Small intestine (tissue), 7 donors: ENCODE data around the gene COPE. TPM values are rescaled to one million over a fixed set of nuclear protein-coding genes. Genes with fewer than 3 reads are reported as not detected.

Experiments used
- DNase-seq, 2 donors: peaks; one replicate each; pipeline versions ENCODE4 v3.0.0 to v3.0.0-alpha.2; 2013
- FAIRE-seq: peaks from 2 replicates; lab custom pipeline; 2012; peaks lifted over from hg19 to GRCh38; lab: Jason Lieb, UNC
- H3K27ac ChIP-seq, 3 donors: one replicate each; pipeline ENCODE4 v1.5.1; 2013; ENCODE audit warnings: low read length in 2 of 3, mild to moderate bottlenecking in 2 of 3, control low read depth in 1 of 3, inconsistent platforms in 1 of 3, low read depth in 1 of 3, moderate library complexity in 1 of 3
- H3K27me3 ChIP-seq, 3 donors: one replicate each; pipeline ENCODE4 v1.6.1; 2013; ENCODE audit warnings: low read length in 3 of 3, inconsistent platforms in 1 of 3; ENCODE audit not compliant: control insufficient read depth in 3 of 3, insufficient read depth in 3 of 3
- H3K36me3 ChIP-seq, 3 donors: one replicate each; pipeline ENCODE4 v1.6.1; 2013; ENCODE audit warnings: low read length in 3 of 3, inconsistent platforms in 1 of 3, low read depth in 1 of 3, mild to moderate bottlenecking in 1 of 3, moderate library complexity in 1 of 3; ENCODE audit not compliant: control insufficient read depth in 3 of 3, insufficient read depth in 2 of 3
- H3K4me1 ChIP-seq, 3 donors: one replicate each; pipeline ENCODE4 v1.6.1; 2013; ENCODE audit warnings: low read length in 2 of 3, inconsistent platforms in 1 of 3, low read depth in 1 of 3, mild to moderate bottlenecking in 1 of 3, moderate library complexity in 1 of 3; ENCODE audit not compliant: control insufficient read depth in 3 of 3, insufficient read depth in 2 of 3
- H3K4me3 ChIP-seq, 3 donors: one replicate each; pipeline ENCODE4 v1.5.1; 2013; ENCODE audit warnings: low read length in 3 of 3, control low read depth in 1 of 3, inconsistent platforms in 1 of 3, low read depth in 1 of 3, mild to moderate bottlenecking in 1 of 3, moderate library complexity in 1 of 3
- H3K9me3 ChIP-seq, 2 donors: one replicate each; pipeline ENCODE4 v1.6.1; 2013; ENCODE audit warnings: low read depth in 1 of 2, low read length in 1 of 2; ENCODE audit not compliant: control insufficient read depth in 2 of 2, insufficient read depth in 1 of 2
- WGBS, 3 donors: extraction: QIAGEN DNeasy Blood & Tissue Kit; methylation state at CpG; one replicate each; pipeline ENCODE4 v1.1.7; 2013; 5-methylcytosine and 5-hydroxymethylcytosine counted together
- polyA plus RNA-seq, 4 donors: library from polyadenylated mRNA; stranded (reverse) in 3 of 4; unstranded in 1 of 4; fragments of 200-250 nt in 3 of 4; fragments of 120-200 nt in 1 of 4; gene quantifications; one replicate each; pipeline versions ENCODE4 v1.2.1 to v1.2.3, GENCODE V29; 2013
- donor health status: healthy with polysubstance abuse.
- donor health status: control.
- donor health status: control.
- donor health status: Bipolar disorder and iron deficiency.
- donor health status: healthy.

Gene COPE
- polyA plus RNA-seq, 4 donors, result 139 to 350 (median 270) TPM

DNA sequence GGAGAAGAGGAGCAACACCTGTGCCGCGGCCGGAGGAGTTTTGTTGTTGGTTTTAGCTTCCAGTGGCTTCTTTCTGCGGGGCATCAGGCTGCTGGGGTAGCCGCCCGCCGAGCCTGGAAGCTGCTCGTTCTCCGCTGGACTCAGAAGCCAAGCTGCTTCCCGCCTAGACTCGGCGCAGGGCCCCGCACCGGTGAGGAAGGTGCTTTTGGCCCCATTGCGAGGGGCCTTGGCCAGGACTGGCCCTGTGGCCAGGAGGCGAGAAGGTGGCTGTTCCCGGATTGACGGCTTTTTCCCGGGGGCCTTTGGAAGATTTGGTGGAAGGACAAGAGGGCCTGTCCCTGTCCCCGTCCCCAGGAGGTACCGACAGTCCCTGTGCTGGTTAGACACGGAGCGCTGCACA is 52.0 kb downstream of the COPE start:
- Histone ChIP-seq H3K27me3 (peaks cover 0 to 29% (median 10%) of the 10 kb centered on the region in 3 donors), H3K9me3 (no peaks in the 10 kb centered on the region), H3K4me3 (no peak overlapping the region), H3K4me1 (peaks cover 0 to 2% (median 0%) of the 10 kb centered on the region in 3 donors), H3K36me3 (peaks cover 16 to 63% (median 26%) of the 10 kb centered on the region in 3 donors), H3K27ac (no peak overlapping the region)
- DNase-seq (no peak), FAIRE-seq (no peak)
- WGBS, 3 donors, result 95% methylated on average over 23 of the region's 23 CpGs

DNA sequence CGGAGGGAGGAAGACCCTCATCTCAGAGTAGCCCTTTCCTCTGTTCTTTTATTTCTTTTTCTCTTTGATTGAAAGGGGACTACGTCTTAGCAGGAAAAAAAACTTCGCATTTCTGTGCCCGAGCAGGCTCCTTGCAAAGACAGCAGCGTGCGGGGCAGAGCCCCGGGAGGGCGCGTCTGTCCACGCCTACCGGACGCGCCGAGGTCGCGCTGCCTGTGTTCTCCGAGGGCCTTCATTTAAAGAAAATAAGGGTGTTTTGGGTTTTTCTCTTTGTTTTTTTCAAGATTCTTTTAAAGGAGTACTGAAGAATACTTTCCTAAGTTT is 52.4 kb downstream of the COPE start:
- Histone ChIP-seq H3K27me3 (peaks cover 0 to 29% (median 10%) of the 10 kb centered on the region in 3 donors), H3K9me3 (no peaks in the 10 kb centered on the region), H3K4me3 (no peak overlapping the region), H3K27ac (no peak overlapping the region), H3K36me3 (peaks cover 19 to 67% (median 30%) of the 10 kb centered on the region in 3 donors), H3K4me1 (peaks cover 0 to 2% (median 0%) of the 10 kb centered on the region in 3 donors)
- no peak for DNase-seq
- no peak for FAIRE-seq
- 73 to 77% (median 74%) methylated on average over 17 of the region's 17 CpGs for WGBS, 3 donors

DNA sequence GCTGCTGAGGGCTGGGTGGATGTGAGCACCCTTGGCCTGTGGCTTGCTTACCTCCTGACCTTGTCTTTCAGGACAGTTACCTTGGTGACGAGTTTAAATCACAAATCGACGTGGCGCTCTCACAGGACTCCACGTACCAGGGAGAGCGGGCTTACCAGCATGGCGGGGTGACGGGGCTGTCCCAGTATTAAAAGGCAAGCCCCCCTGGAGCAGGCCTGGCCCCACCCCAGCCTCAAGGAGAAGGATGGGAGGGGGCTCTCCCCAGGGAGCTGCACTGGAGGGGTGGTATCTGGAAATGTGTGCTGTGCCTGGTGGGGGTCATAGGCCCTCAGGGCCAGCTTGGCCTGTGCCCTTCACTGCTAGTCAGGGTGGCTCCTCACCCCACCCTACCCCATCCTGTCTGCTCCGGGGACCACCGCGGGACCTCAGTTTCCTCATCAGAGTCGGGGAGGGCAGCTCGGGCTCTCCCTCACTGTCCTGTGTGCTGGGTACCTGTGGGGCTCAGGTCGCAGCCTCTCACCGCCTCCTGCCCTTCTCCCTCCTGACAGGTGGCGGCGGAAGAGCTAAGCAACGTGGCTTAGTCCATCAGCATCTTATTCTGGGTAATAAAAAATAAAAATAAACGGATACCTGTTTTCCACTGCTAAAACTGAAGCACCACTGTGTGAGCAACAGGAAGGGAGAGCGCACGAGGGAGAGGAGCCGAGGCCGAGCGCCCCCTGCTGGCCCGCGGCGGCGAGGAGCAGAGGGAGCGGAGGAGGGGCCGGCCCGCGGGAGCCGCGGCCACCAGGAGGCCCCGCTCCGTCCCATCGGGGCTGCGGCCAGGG is 53.0 kb downstream of the COPE start:
- H3K4me3 ChIP-seq, result no peak overlapping the region
- H3K27ac ChIP-seq, result no peak overlapping the region
- peaks cover 19 to 73% (median 31%) of the 10 kb centered on the region in 3 donors for H3K36me3 ChIP-seq
- FAIRE-seq, result no peak
- peaks cover 0 to 2% (median 0%) of the 10 kb centered on the region in 3 donors for H3K4me1 ChIP-seq
- peaks cover 0 to 25% (median 4%) of the 10 kb centered on the region in 3 donors for H3K27me3 ChIP-seq
- H3K9me3 ChIP-seq, result no peaks in the 10 kb centered on the region
- 39 to 46% (median 40%) methylated on average over 34 to 38 of the region's 38 CpGs for WGBS, 3 donors
- DNase-seq, result peak; percentile 50 to 79

DNA sequence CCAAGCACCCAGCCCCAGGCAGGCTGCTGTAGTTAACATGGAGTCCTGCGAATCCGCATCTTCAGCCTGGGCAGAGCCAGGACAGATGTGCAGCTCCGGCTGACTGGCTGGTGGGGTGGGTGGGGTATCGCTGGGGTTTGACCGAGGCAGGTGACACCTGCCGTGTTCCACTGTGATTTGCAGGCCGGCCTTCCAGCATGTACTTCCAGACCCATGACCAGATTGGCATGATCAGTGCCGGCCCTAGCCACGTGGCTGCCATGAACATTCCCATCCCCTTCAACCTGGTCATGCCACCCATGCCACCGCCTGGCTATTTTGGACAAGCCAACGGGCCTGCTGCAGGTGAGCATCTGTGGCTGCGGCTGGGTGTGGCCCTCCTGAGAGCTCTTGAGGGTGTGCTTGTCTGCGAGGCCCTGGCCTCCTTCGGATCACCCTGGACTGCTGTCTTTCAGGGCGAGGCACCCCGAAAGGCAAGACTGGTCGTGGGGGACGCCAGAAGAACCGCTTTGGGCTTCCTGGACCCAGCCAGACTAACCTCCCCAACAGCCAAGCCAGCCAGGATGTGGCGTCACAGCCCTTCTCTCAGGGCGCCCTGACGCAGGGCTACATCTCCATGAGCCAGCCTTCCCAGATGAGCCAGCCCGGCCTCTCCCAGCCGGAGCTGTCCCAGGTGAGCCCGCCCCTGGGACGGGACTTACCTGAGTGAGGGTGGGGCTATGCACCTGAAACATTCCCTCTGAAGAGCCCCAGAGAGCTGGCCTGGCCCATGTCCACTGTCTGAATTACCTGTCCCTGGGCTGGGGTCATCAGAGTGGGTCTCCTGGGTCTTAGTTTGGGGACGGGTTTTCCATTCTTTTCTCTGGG is 53.8 kb downstream of the COPE start:
- 83 to 91% (median 91%) methylated on average over 25 to 27 of the region's 27 CpGs for WGBS, 3 donors
- DNase-seq, result no peak
- Histone ChIP-seq H3K27me3 (peaks cover 0 to 16% (median 0%) of the 10 kb centered on the region in 3 donors), H3K4me3 (no peak overlapping the region), H3K9me3 (no peaks in the 10 kb centered on the region), H3K4me1 (peaks cover 0 to 2% (median 0%) of the 10 kb centered on the region in 3 donors), H3K36me3 (peaks cover 26 to 81% (median 36%) of the 10 kb centered on the region in 3 donors), H3K27ac (no peak overlapping the region)
- FAIRE-seq, result no peak

DNA sequence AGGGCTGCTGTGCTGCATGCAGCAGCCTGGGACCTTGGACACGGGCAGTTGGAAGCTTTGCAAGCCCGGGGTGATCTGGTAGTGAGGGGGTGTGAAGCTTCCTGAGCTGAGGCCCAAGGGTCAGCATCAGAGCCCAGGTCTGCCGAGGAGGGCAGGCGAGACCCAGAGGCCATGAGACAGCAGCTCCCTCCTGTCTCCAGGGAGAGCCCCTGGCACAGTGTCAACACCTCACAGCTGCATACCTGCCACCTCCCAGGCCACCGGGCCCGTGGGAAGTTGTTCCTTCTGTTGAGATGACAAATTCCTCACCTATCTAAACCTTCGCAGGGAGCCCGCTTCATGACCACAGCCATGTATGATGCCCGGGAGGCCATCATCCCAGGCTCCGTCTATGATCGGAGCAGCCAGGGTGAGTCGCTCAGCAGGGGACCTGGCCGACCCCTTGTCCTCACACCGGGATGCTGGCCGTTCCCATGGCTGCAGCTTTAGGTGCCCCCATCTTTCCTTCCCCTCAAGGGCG is 55.3 kb downstream of the COPE start:
- WGBS, 3 donors, result 80 to 83% (median 80%) methylated on average over 16 of the region's 16 CpGs
- Histone ChIP-seq H3K4me1 (no peaks in the 10 kb centered on the region), H3K9me3 (no peaks in the 10 kb centered on the region), H3K4me3 (no peak overlapping the region), H3K36me3 (peaks cover 33 to 96% (median 46%) of the 10 kb centered on the region in 3 donors), H3K27me3 (peaks cover 0 to 5% (median 0%) of the 10 kb centered on the region in 3 donors), H3K27ac (no peak overlapping the region)
- no peak for DNase-seq
- FAIRE-seq, result no peak

DNA sequence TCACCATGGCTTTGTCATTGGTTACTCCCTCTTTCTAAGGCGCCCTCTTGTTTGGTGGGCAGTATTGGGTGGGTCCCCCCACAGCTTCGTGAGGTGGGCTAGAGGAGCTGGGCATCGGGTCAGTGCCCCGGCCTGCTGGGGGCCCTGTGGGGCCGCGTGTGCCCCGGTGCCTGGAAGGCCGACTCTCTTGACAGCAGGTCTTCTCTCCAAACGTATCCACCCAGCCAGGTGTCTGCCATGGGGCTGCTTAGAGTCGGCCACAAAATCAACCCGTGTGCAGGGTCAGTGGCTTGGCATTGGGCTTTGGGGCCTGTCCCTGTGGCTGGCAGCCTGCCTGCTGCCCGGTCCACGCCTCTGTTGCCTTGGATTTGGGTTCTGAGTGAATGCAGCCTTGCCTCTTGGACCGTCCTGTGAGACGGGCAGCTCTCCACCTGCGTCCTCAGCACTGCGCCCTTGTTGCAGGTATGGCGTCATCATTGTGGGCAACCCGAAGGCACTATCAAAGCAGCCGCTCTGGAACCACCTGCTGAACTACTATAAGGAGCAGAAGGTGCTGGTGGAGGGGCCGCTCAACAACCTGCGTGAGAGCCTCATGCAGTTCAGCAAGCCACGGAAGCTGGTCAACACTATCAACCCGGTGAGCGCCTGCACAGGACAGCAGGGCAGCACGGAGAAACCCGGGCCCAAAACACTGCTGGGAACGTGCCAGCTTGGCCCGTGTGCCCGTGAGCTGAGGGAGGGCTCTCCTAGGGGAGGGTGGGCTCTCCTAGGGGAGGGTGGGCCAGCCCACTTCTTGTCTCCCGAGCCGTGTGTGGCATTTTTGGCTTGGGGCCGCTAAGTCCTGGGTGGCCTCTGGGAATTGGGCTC is 56.0 kb downstream of the COPE start:
- Histone ChIP-seq H3K9me3 (no peaks in the 10 kb centered on the region), H3K27me3 (peaks cover 0 to 2% (median 0%) of the 10 kb centered on the region in 3 donors), H3K36me3 (peaks cover 39 to 100% (median 49%) of the 10 kb centered on the region in 3 donors), H3K4me3 (no peak overlapping the region), H3K27ac (no peak overlapping the region), H3K4me1 (no peaks in the 10 kb centered on the region)
- FAIRE-seq (no peak), DNase-seq (no peak)
- WGBS, 3 donors, result 93 to 95% (median 95%) methylated on average over 32 to 33 of the region's 33 CpGs

DNA sequence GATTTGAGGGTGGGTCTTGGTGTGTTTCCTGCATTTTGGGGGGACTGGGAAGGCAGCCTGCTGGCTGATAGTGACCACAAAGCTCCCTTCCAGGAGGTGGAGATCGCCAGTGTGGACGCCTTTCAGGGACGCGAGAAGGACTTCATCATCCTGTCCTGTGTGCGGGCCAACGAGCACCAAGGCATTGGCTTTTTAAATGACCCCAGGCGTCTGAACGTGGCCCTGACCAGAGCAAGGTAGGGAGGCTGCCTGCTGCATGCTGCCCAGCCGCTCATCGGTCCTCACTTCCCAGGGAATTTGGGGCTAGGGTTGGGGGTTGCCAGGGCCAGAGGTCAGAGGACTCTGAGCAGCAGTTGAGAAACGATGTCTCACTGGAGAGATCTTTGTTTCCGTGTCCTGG is 57.3 kb downstream of the COPE start:
- 92 to 95% (median 92%) methylated on average over 12 of the region's 12 CpGs for WGBS, 3 donors
- no peak overlapping the region for H3K27ac ChIP-seq
- H3K4me3 ChIP-seq, result no peak overlapping the region
- H3K27me3 ChIP-seq, result no peaks in the 10 kb centered on the region
- H3K36me3 ChIP-seq, result peaks cover 31 to 100% (median 53%) of the 10 kb centered on the region in 3 donors
- H3K4me1 ChIP-seq, result no peaks in the 10 kb centered on the region
- DNase-seq (no peak), FAIRE-seq (no peak)
- H3K9me3 ChIP-seq, result no peaks in the 10 kb centered on the region
